Endothelial cell of umbilical vein (primary cell): Measurements from ENCODE around the gene EHD3. TPM values are rescaled to one million over a fixed set of nuclear protein-coding genes. Genes with fewer than 3 reads are reported as not detected.

Experiments
- BruUV-seq: library from RNA; stranded (reverse); fragments of 400-500 nt; replicated peaks from 2 replicates; lab custom pipeline; 2021; lab: Mats Ljungman, UMichigan
- CTCF ChIA-PET: fragments of 300-600, 350-600 bp; sonication (Branson Sonifier 250); formaldehyde crosslinking; loops from one replicate; lab custom pipeline; 2021; ENCODE audit warnings: antibody characterized with exemption, inconsistent platforms; lab: Charles Lee
- POLR2A ChIA-PET: fragments of 300-600, 350-600 bp; sonication (Branson Sonifier 250); formaldehyde crosslinking; loops from one replicate; lab custom pipeline; 2021; ENCODE audit warnings: antibody characterized with exemption, inconsistent platforms; lab: Charles Lee
- DNase-seq: peaks from one replicate; pipeline ENCODE4 v3.0.0-alpha.2; 2011; ENCODE audit warnings: low read depth, low spot score
- FAIRE-seq: peaks from 2 replicates; lab custom pipeline; 2011; peaks lifted over from hg19 to GRCh38; lab: Jason Lieb, UNC
- H2AFZ ChIP-seq: 2 replicates; pipeline ENCODE4 v1.6.0; 2012; ENCODE audit warnings: low read depth, low read length, control low read depth, inconsistent platforms
- H3K27ac ChIP-seq: 2 replicates; pipeline ENCODE4 v1.5.1; 2011; ENCODE audit warnings: low read depth, mild to moderate bottlenecking, control low read depth, low read length, moderate library complexity; ENCODE audit not compliant: insufficient read depth
- H3K27me3 ChIP-seq, 2 experiments: 2 replicates each; pipeline versions ENCODE4 v1.6.0 to v1.6.1; 2011; ENCODE audit warnings: low read length in 2 of 2, mixed read lengths in 1 of 2; ENCODE audit not compliant: control insufficient read depth in 2 of 2, insufficient read depth in 2 of 2
- H3K36me3 ChIP-seq, 2 experiments: 2 replicates in 1 of 2; 3 replicates in 1 of 2; pipeline ENCODE4 v1.5.1; 2011; ENCODE audit warnings: low read length in 2 of 2, mild to moderate bottlenecking in 1 of 2, moderate library complexity in 1 of 2; ENCODE audit not compliant: control insufficient read depth in 2 of 2, insufficient read depth in 2 of 2; ENCODE audit errors: extremely low read depth in 1 of 2
- H3K4me1 ChIP-seq: 3 replicates; pipeline ENCODE4 v1.5.1; 2011; ENCODE audit warnings: mild to moderate bottlenecking, low read length; ENCODE audit not compliant: control insufficient read depth, insufficient read depth; ENCODE audit errors: extremely low read depth
- H3K4me2 ChIP-seq: 2 replicates; pipeline ENCODE4 v1.6.1; 2011; ENCODE audit warnings: low read length, control low read depth, mixed read lengths; ENCODE audit not compliant: insufficient read depth
- H3K4me3 ChIP-seq, 3 experiments: fragments of 200-600 bp in 1 of 3; sonication (generic), shearing (Covaris generic) in 1 of 3; replicated peaks in 1 of 3; 2 replicates each; pipeline ENCODE4 v1.5.1; 2011 to 2016; ENCODE audit warnings: control low read depth in 3 of 3, low read length in 3 of 3, mild to moderate bottlenecking in 2 of 3, inconsistent platforms in 1 of 3, low read depth in 1 of 3, moderate library complexity in 1 of 3; ENCODE audit not compliant: insufficient read depth in 1 of 3
- H3K79me2 ChIP-seq: 2 replicates; pipeline ENCODE4 v1.6.0; 2012; ENCODE audit warnings: low read length, inconsistent platforms; ENCODE audit not compliant: control insufficient read depth, insufficient read depth
- H3K9ac ChIP-seq: replicated peaks from 2 replicates; pipeline ENCODE3; 2011; ENCODE audit warnings: low read length, control low read depth; ENCODE audit not compliant: insufficient read depth; ENCODE audit errors: extremely low read depth
- H3K9me1 ChIP-seq: replicated peaks from 3 replicates; pipeline ENCODE4 v1.6.0; 2011; ENCODE audit warnings: mild to moderate bottlenecking, low read length; ENCODE audit not compliant: control insufficient read depth, insufficient read depth; ENCODE audit errors: extremely low read depth
- H3K9me3 ChIP-seq: replicated peaks from 2 replicates; pipeline ENCODE4 v1.5.1; 2012; ENCODE audit warnings: low read length, inconsistent platforms; ENCODE audit not compliant: control insufficient read depth, insufficient read depth
- H4K20me1 ChIP-seq: replicated peaks from 2 replicates; pipeline ENCODE3; 2011; ENCODE audit warnings: mild to moderate bottlenecking, low read length; ENCODE audit not compliant: control insufficient read depth, insufficient read depth; ENCODE audit errors: extremely low read depth
- CTCF ChIP-seq, 2 donors: IDR thresholded peaks; 1 replicate in 1 of 2; 2 replicates in 1 of 2; pipeline ENCODE4 v1.5.1; 2011; ENCODE audit warnings: low read length in 2 of 2, mild to moderate bottlenecking in 2 of 2, moderate library complexity in 2 of 2, control low read depth in 1 of 2, inconsistent platforms in 1 of 2, low read depth in 1 of 2; ENCODE audit not compliant: insufficient read depth in 1 of 2; ENCODE audit errors: extremely low read depth in 1 of 2
- EZH2 ChIP-seq: IDR thresholded peaks from 2 replicates; pipeline ENCODE4 v1.6.1; 2012; ENCODE audit warnings: borderline replicate concordance, low read depth, mild to moderate bottlenecking, moderate library complexity, low read length, inconsistent platforms; ENCODE audit not compliant: severe bottlenecking
- FOS ChIP-seq: IDR thresholded peaks from 2 replicates; pipeline ENCODE4 v1.6.1; 2011; ENCODE audit warnings: mild to moderate bottlenecking, low read length, moderate library complexity, borderline replicate concordance; ENCODE audit not compliant: insufficient read depth
- GATA2 ChIP-seq: IDR thresholded peaks from 2 replicates; pipeline ENCODE4 v1.7.0; 2011; ENCODE audit warnings: low read depth, mild to moderate bottlenecking, moderate library complexity, mixed read lengths, low read length; ENCODE audit not compliant: insufficient read length, insufficient read depth
- JUN ChIP-seq: IDR thresholded peaks from 2 replicates; pipeline ENCODE4 v1.6.1; 2011; ENCODE audit warnings: borderline replicate concordance, low read depth; ENCODE audit not compliant: insufficient read length, insufficient read depth
- MAX ChIP-seq: IDR thresholded peaks from 2 replicates; pipeline ENCODE4 v1.6.1; 2011; ENCODE audit not compliant: insufficient read depth, insufficient read length
- MYC ChIP-seq: IDR thresholded peaks from one replicate; pipeline ENCODE4 v1.6.1; 2011; ENCODE audit warnings: mild to moderate bottlenecking, low read depth, low read length
- POLR2A ChIP-seq: IDR thresholded peaks from 2 replicates; pipeline ENCODE4 v1.6.1; 2012; ENCODE audit warnings: low read depth, mild to moderate bottlenecking, control low read depth, low read length
- POLR2AphosphoS5 ChIP-seq: IDR thresholded peaks from 2 replicates; pipeline ENCODE4 v1.6.1; 2012; ENCODE audit warnings: low read depth, mild to moderate bottlenecking, control low read depth, low read length, moderate library complexity; ENCODE audit not compliant: insufficient read depth
- dilution Hi-C: fragments of 300-500 bp; cut with MboI; formaldehyde crosslinking; loops from one replicate; pipeline ENCODE4 v1.15.0; 2019; ENCODE audit warnings: low sequenced_read_pairs; ENCODE audit not compliant: extremely low pct_ligation_motif_present
- intact Hi-C: fragments of 100-400 bp; cut with micrococcal nuclease; formaldehyde crosslinking; loops from one replicate; pipeline ENCODE4 v1.10.0; 2022
- polyA plus RNA-seq, 4 experiments: library from polyadenylated mRNA; depleted of rRNA in 3 of 4; stranded (reverse) in 3 of 4; unstranded in 1 of 4; fragments of >200 nt; gene quantifications; 2 replicates each; pipeline versions ENCODE4 v1.2.1 to v1.2.3, GENCODE V29; 2011 to 2012; ENCODE audit warnings: missing spikeins in 1 of 4
- total RNA-seq: library from RNA; stranded (reverse); gene quantifications from 2 replicates; pipeline ENCODE4 v1.2.3, GENCODE V29; 2021

Gene EHD3
- total and polyA plus RNA-seq, 2 donors (not counting 3 experiments of a cell fraction or from before 2014, with no cell fraction given): 6.5 to 12.1 TPM

DNA sequence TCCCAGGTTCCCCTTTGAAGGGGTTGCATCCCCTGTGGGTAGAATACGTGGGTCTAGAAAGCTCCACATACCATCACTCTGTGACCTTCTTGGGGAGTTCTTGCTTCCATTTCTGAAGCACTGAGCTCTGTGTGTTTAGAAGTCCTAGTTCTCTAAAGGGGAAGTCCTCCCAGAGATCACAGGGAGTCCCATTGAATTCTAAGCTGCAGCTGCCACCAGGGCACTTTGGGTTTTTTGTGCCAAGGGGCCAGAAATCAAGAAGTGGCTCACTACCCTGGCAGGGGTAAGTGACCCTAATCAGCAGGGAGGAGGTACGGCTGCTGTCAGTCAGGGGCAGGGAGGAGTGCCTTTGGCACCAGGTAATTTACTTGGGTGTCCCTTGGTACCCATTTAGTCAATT is 70.9 kb downstream of the EHD3 start:
- Histone ChIP-seq H2AFZ (no peak overlapping the region), H3K4me2 (no peak overlapping the region), H3K9ac (no peak overlapping the region), H3K27me3 (peaks cover 2% of the 10 kb centered on the region in 2 experiments), H3K4me3 (no peak overlapping the region), H3K79me2 (no peaks in the 10 kb centered on the region), H3K27ac (no peak overlapping the region), H3K9me1 (no peaks in the 10 kb centered on the region), H3K9me3 (no peaks in the 10 kb centered on the region), H3K36me3 (no peaks in the 10 kb centered on the region), H3K4me1 (no peaks in the 10 kb centered on the region), H4K20me1 (no peaks in the 10 kb centered on the region)
- dilution Hi-C loops: no loop called here
- no peak for DNase-seq
- no peak for FAIRE-seq
- no peak for TF ChIP-seq GATA2
- no peak for TF ChIP-seq FOS
- no peak for TF ChIP-seq MAX
- TF ChIP-seq EZH2: no peak
- TF ChIP-seq MYC: no peak
- TF ChIP-seq POLR2A: no peak
- TF ChIP-seq JUN: no peak
- no peak for TF ChIP-seq CTCF (IDR thresholded peaks at IDR 0.05; ENCODE audit: extremely low read depth in 1 of 2, insufficient read depth in 1 of 2, low read depth in 1 of 2, low read length in 2 of 2)
- TF ChIP-seq POLR2AphosphoS5: no peak
- POLR2A ChIA-PET: no interaction called here
- intact Hi-C loops: no loop called here
- no TSS peak for BruUV-seq
- CTCF ChIA-PET: interaction anchor here (1.2 kb wide), 1 partner anchor 11 kb away, joined by 3 read pairs; no protein-coding TSS in a partner anchor
